Fibroblast of mammary gland (primary cell): ENCODE data around the gene SMARCE1.

Experiments used
- DNase-seq: peaks from one replicate; pipeline ENCODE4 v3.0.0-alpha.2; 2010; ENCODE audit warnings: low read depth
- H3K4me3 ChIP-seq: 2 replicates; pipeline ENCODE4 v1.5.1; 2011; ENCODE audit warnings: low read depth, mild to moderate bottlenecking, low read length, moderate library complexity; ENCODE audit not compliant: control insufficient read depth
- TF ChIP-seq, protein P1 (sequence below): conservative IDR thresholded peaks from 2 replicates; pipeline ENCODE4 v1.5.1; 2011; ENCODE audit warnings: low read depth, low read length, inconsistent platforms; ENCODE audit not compliant: control insufficient read depth, insufficient read depth

Gene SMARCE1

DNA sequence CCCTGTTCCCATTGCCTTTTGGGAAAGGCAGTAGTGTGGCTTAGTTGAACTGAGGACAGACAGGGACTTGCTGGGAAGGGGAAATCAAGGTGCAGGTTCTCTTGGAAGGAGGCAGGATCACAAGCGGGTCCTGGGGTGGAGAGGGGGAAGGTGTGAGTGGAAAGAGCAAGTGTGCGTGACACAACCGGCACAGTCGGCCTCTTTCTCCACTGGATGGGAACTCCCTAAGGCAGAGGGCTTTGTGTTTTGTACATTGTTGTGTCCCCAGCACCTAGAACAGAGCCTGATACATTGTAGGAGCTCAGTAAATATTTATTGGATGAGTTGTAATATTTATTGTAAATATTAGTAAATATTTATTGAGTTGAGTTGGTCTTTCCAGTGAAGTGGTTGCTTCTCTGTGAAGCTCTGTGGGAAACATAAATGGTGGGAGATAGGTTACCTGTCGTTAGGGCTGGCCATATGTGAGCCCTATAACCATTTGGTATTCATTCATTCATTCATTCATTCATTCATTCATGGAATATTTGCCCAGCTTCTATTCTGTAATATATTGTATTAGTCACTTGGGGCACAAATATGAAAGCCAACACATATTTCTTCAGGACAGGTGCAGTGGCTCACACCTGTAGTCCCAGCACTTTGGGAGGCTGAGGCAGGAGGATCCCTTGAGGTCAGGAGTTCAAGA lies 34.0 kb downstream of the SMARCE1 start:
- TF ChIP-seq, protein P1, sequence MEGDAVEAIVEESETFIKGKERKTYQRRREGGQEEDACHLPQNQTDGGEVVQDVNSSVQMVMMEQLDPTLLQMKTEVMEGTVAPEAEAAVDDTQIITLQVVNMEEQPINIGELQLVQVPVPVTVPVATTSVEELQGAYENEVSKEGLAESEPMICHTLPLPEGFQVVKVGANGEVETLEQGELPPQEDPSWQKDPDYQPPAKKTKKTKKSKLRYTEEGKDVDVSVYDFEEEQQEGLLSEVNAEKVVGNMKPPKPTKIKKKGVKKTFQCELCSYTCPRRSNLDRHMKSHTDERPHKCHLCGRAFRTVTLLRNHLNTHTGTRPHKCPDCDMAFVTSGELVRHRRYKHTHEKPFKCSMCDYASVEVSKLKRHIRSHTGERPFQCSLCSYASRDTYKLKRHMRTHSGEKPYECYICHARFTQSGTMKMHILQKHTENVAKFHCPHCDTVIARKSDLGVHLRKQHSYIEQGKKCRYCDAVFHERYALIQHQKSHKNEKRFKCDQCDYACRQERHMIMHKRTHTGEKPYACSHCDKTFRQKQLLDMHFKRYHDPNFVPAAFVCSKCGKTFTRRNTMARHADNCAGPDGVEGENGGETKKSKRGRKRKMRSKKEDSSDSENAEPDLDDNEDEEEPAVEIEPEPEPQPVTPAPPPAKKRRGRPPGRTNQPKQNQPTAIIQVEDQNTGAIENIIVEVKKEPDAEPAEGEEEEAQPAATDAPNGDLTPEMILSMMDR, result no peak
- DNase-seq, result no peak
- no peak overlapping the region for H3K4me3 ChIP-seq

DNA sequence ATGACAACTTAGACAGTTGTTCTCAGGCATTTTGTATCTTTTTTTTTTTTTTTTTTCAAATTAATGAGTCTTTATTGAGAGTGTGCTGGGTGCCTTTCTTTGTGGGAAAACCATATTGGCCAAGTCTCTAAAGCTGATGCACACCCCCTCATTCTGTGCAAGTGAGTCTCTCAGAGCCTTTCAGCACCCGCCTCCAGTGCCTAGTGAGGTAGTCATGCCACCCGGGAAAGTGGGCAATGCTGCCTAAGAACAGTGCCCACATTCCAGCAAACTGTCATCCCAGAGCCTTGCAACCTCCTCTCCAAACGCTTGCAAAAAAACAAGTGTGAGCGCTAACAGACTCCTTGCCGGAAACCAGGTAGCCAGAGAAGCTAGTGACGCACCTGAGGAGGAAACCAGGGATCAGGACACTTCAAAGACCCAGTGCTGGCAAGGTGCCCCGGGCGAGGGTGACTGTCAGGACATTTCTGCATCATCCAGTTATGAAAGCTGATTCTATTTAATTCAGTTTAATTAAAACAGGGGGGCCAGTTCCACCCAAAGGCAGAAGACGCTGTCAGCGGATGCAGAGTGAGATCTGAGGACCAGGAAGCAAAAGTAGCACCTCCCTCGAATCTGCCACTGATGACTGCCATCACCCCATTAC lies 34.9 kb downstream of the SMARCE1 start:
- no peak overlapping the region for H3K4me3 ChIP-seq
- TF ChIP-seq, protein P1, result no peak
- DNase-seq, result no peak

DNA sequence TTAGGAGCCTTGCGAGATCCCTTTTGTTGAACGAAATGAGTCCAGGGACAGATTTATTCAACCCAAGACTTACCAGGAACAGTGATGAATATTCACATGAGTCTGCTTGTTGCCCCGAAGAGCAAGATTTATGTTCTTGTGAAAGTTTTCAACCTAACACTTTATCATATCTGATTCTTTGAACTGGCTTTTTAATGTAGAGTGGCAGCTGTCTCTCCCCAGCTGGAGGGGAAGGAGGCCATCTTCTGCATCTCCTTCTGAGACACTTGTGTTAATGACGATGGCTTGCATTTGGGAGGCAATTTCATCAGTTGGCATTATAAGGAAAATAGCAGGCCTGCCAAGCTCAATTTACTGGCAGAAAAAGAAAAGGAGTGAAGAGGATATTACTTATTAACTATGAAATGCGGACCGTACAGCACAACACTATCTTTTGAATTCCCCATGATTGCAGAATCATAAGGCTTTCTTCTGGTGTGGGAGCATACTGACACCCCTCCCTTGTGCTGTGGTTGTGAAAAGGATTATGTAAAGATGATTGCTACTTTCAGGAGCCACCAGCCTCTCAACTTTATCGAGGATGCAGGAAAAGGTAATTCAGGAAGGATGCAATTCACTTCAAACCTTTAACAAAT lies 35.7 kb downstream of the SMARCE1 start:
- H3K4me3 ChIP-seq, result no peak overlapping the region
- TF ChIP-seq, protein P1, result no peak
- DNase-seq, result no peak

DNA sequence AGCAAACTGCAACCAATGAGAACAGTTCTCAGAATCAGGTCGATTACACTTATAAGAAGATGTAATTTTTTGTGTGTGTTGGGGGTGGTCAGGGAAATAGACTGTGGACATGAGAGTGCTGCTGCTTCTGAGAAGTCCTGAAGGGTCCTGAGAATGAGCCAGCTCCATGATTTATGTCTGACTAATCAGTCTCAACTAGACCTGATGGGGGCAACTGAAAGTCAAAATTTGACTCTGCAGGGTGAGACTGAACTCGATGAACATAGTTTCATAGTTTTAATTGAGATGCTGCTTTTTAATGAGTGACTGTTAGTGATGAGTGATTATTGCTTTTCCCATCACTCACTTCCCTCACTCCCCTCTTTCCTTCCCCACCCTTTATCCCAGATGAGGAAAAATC lies 37.3 kb downstream of the SMARCE1 start:
- TF ChIP-seq, protein P1, result no peak
- DNase-seq, result peak; percentile 9

DNA sequence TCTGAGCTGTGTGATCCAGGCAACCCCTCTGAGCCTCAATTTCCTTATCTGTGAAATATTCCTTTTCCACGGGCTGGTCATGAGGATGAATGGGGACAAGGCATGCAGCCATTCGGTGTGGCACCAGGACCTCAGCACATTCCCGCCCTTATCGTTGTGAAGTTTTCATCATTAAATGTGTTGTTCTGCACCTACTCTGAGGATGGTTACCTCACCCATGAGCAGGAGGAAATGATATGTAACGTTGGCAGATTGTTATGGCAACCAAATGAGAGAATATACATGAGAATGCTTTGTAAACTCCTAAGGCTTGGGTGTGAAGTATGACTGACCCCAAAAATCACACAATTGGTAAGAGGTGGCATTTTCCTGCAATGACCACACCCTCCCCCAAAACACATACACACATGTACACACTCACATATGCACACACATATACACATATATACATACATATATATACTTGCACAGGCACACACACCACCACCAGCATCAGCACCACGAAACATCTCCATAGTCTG lies 39.5 kb downstream of the SMARCE1 start:
- H3K4me3 ChIP-seq, result no peak overlapping the region
- no peak for DNase-seq
- TF ChIP-seq, protein P1, result no peak

More for the DNA sequence above, 37.3 kb downstream of the SMARCE1 start:
- no peak overlapping the region for H3K4me3 ChIP-seq

DNA sequence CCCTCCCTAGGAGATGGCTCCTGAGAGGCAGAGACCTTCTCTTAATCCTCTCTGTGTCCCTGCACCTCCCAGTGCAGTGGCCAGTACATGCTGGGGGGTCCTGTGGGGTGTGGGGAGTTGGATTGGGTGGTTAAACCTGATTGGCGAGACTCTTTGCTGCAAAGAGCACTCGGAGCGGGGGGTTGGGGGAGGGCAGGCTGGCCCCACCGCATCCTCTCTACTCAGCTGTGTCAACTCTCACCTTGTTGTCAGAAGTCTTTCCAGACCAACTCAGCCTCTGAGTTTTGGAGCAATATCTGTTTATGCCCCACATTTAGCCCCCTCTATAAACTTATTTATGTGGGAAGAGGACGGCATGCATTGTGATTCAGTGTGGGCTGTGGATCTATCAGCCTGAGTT lies 40.0 kb downstream of the SMARCE1 start:
- TF ChIP-seq, protein P1, result no peak
- H3K4me3 ChIP-seq, result no peak overlapping the region
- DNase-seq, result no peak
